Uterus (tissue), 4 donors: ENCODE measurements around the gene CLDND1. TPM values are rescaled to one million over a fixed set of nuclear protein-coding genes. Genes with fewer than 3 reads are reported as not detected.

Experiments
- DNase-seq, 2 donors: peaks; one replicate each; pipeline ENCODE4 v3.0.0-alpha.2; 2019 to 2020
- H3K27ac ChIP-seq, 2 donors: fragments of 200-600 bp; sonication (generic); 1 replicate in 1 of 2; 2 replicates in 1 of 2; pipeline ENCODE4 v1.5.1; 2016 to 2018
- H3K27me3 ChIP-seq, 2 donors: fragments of 200-600 bp; sonication (generic); one replicate each; pipeline ENCODE4 v1.5.1; 2018 to 2019; ENCODE audit warnings: control low read depth in 1 of 2
- H3K36me3 ChIP-seq, 2 donors: fragments of 200-600 bp; sonication (generic); one replicate each; pipeline ENCODE4 v1.5.1; 2019; ENCODE audit warnings: control low read depth in 1 of 2
- H3K4me1 ChIP-seq, 2 donors: fragments of 200-600 bp; sonication (generic); one replicate each; pipeline ENCODE4 v1.5.1; 2018 to 2019; ENCODE audit warnings: control low read depth in 1 of 2
- H3K4me3 ChIP-seq, 2 donors: fragments of 200-600 bp; sonication (generic); 1 replicate in 1 of 2; 2 replicates in 1 of 2; pipeline ENCODE4 v1.5.1; 2018 to 2019; ENCODE audit warnings: mild to moderate bottlenecking in 1 of 2
- H3K9me3 ChIP-seq, 2 donors: fragments of 200-600 bp; sonication (generic); one replicate each; pipeline ENCODE4 v1.5.1; 2019; ENCODE audit warnings: control low read depth in 1 of 2
- CTCF ChIP-seq, 4 experiments: fragments of 200-600 bp in 2 of 4; fragments of 450-650 bp in 2 of 4; sonication (generic) in 2 of 4; IDR thresholded peaks; one replicate each; pipeline ENCODE4 v1.5.1; 2016 to 2019; ENCODE audit warnings: antibody characterized with exemption in 4 of 4, mild to moderate bottlenecking in 2 of 4, moderate library complexity in 1 of 4
- POLR2A ChIP-seq, 2 donors: fragments of 450-650 bp; IDR thresholded peaks; one replicate each; pipeline ENCODE4 v1.6.1; 2016; ENCODE audit warnings: antibody characterized with exemption in 2 of 2, mild to moderate bottlenecking in 1 of 2, moderate library complexity in 1 of 2
- intact Hi-C: fragments of 100-400 bp; cut with DNase I; formaldehyde crosslinking; loops from one replicate; pipeline ENCODE4 v1.15.1; 2023; ENCODE audit warnings: low total_unique reads
- total RNA-seq, 4 donors: library from RNA; depleted of rRNA in 3 of 4; stranded (reverse); fragments of >200 nt in 3 of 4; gene quantifications; one replicate each; pipeline versions ENCODE4 v1.1.0 to v1.2.4, GENCODE V29; 2014 to 2023
- donor health status: DM: yes; HTN: yes; CAD: no.

CLDND1 gene
- total RNA-seq, 4 donors from 2014 or later = 134 to 253 (median 150) TPM

- no peak for TF ChIP-seq POLR2A (IDR thresholded peaks at IDR 0.05)
- no peak for TF ChIP-seq CTCF (IDR thresholded peaks at IDR 0.05)
- no peaks in the 10 kb centered on the region for H3K4me1 ChIP-seq
- no peak overlapping the region for H3K27ac ChIP-seq
- H3K36me3 ChIP-seq = no peaks in the 10 kb centered on the region
- DNase-seq = no peak
- intact Hi-C loops = no loop called here
- no peaks in the 10 kb centered on the region for H3K9me3 ChIP-seq
- H3K4me3 ChIP-seq = no peak overlapping the region
- H3K27me3 ChIP-seq = no peaks in the 10 kb centered on the region
Measured at GRCh38 chr3:98541695-98542094, 19.0 kb upstream of the CLDND1 start.

- Histone ChIP-seq H3K36me3 (no peaks in the 10 kb centered on the region), H3K9me3 (no peaks in the 10 kb centered on the region), H3K4me3 (no peak overlapping the region), H3K27ac (no peak overlapping the region), H3K27me3 (no peaks in the 10 kb centered on the region), H3K4me1 (no peaks in the 10 kb centered on the region)
- DNase-seq = no peak
- TF ChIP-seq POLR2A (IDR thresholded peaks at IDR 0.05) (no peak), CTCF (IDR thresholded peaks at IDR 0.05) (no peak)
- intact Hi-C loops = no loop called here
Measured at GRCh38 chr3:98540346-98540745, 17.6 kb upstream of the CLDND1 start.

GRCh38 chr3:98536456-98537017, 13.8 kb upstream of the CLDND1 start:
- H3K4me3 ChIP-seq = no peak overlapping the region
- H3K36me3 ChIP-seq = no peaks in the 10 kb centered on the region
- intact Hi-C loops = no loop called here
- no peaks in the 10 kb centered on the region for H3K9me3 ChIP-seq
- TF ChIP-seq CTCF (IDR thresholded peaks at IDR 0.05) = no peak
- no peak for TF ChIP-seq POLR2A (IDR thresholded peaks at IDR 0.05)
- DNase-seq = no peak
- H3K27me3 ChIP-seq = no peaks in the 10 kb centered on the region
- no peak overlapping the region for H3K27ac ChIP-seq
- no peaks in the 10 kb centered on the region for H3K4me1 ChIP-seq

GRCh38 chr3:98534734-98535133, 12.0 kb upstream of the CLDND1 start:
- Histone ChIP-seq H3K27ac (no peak overlapping the region), H3K4me1 (no peaks in the 10 kb centered on the region), H3K9me3 (no peaks in the 10 kb centered on the region), H3K27me3 (no peaks in the 10 kb centered on the region), H3K36me3 (no peaks in the 10 kb centered on the region), H3K4me3 (no peak overlapping the region)
- TF ChIP-seq POLR2A (IDR thresholded peaks at IDR 0.05) (no peak), CTCF (IDR thresholded peaks at IDR 0.05) (no peak)
- intact Hi-C loops = no loop called here
- DNase-seq = no peak

GRCh38 chr3:98534168-98534567, 11.5 kb upstream of the CLDND1 start:
- no peak for DNase-seq
- Histone ChIP-seq H3K9me3 (no peaks in the 10 kb centered on the region), H3K27ac (no peak overlapping the region), H3K36me3 (no peaks in the 10 kb centered on the region), H3K27me3 (no peaks in the 10 kb centered on the region), H3K4me3 (no peak overlapping the region), H3K4me1 (no peaks in the 10 kb centered on the region)
- TF ChIP-seq POLR2A (IDR thresholded peaks at IDR 0.05) (no peak), CTCF (IDR thresholded peaks at IDR 0.05) (no peak)
- intact Hi-C loops = no loop called here
